Measurements from ENCODE around the gene PKMYT1. TPM values are rescaled to one million over a fixed set of nuclear protein-coding genes. Genes with fewer than 3 reads are reported as not detected.

The PKMYT1 gene
- total and polyA plus RNA-seq, 9 of the 15 experiments (the other 6 are each of a cell fraction or from before 2014, with no cell fraction given), result 8.7 to 201 (median 37.8) TPM

- TF ChIP-seq MLLT1 (IDR thresholded peaks at IDR 0.05), result 0 out of 4 replicates have a peak, but pooled peaks of 1 of the 2 experiments have one; percentile 63
- TF ChIP-seq ZNF274 (IDR thresholded peaks at IDR 0.05; ENCODE audit: borderline replicate concordance, low read depth, low read length), result no peak
- peak; percentile 75 for TF ChIP-seq TBP (optimal IDR thresholded peaks at IDR 0.05; ENCODE audit: low read depth, low read length)
- TF ChIP-seq PCBP1 (IDR thresholded peaks at IDR 0.05; ENCODE audit: low read depth, low read length, poor library complexity, severe bottlenecking), result peak; percentile 74
- no peak for TF ChIP-seq JUND (IDR thresholded peaks at IDR 0.05; ENCODE audit: borderline replicate concordance, low read depth, low read length)
- TF ChIP-seq JUND (tag; IDR thresholded peaks at IDR 0.05; ENCODE audit: borderline replicate concordance, low read depth, low read length), result no peak
- no peak for TF ChIP-seq NKRF (IDR thresholded peaks at IDR 0.05; ENCODE audit: borderline replicate concordance)
- TF ChIP-seq, protein P1, sequence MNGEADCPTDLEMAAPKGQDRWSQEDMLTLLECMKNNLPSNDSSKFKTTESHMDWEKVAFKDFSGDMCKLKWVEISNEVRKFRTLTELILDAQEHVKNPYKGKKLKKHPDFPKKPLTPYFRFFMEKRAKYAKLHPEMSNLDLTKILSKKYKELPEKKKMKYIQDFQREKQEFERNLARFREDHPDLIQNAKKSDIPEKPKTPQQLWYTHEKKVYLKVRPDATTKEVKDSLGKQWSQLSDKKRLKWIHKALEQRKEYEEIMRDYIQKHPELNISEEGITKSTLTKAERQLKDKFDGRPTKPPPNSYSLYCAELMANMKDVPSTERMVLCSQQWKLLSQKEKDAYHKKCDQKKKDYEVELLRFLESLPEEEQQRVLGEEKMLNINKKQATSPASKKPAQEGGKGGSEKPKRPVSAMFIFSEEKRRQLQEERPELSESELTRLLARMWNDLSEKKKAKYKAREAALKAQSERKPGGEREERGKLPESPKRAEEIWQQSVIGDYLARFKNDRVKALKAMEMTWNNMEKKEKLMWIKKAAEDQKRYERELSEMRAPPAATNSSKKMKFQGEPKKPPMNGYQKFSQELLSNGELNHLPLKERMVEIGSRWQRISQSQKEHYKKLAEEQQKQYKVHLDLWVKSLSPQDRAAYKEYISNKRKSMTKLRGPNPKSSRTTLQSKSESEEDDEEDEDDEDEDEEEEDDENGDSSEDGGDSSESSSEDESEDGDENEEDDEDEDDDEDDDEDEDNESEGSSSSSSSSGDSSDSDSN (IDR thresholded peaks at IDR 0.05; ENCODE audit: borderline replicate concordance in 1 of 2, low read depth in 2 of 2, low read length in 2 of 2), result peak; percentile 37 to 85; a peak in 2 of 4 replicates
- no peak for TF ChIP-seq ZNF124 (CRISPR knock-in tag; IDR thresholded peaks at IDR 0.05)
- peak; percentile 77; the same call in 1 of the 2 replicates for TF ChIP-seq ETS1 (conservative IDR thresholded peaks at IDR 0.05; ENCODE audit: control insufficient read depth, low read depth, low read length)
- no peak for TF ChIP-seq ETV1 (tag; conservative IDR thresholded peaks at IDR 0.05; ENCODE audit: low read depth)
- TF ChIP-seq FOXA1 (IDR thresholded peaks at IDR 0.05; ENCODE audit: borderline replicate concordance), result no peak
- TF ChIP-seq PTTG1 (tag; IDR thresholded peaks at IDR 0.05; ENCODE audit: low read depth), result no peak
- no peak for TF ChIP-seq ILK (tag; IDR thresholded peaks at IDR 0.05; ENCODE audit: borderline replicate concordance, low read depth)
- no peak for TF ChIP-seq WHSC1 (IDR thresholded peaks at IDR 0.05; ENCODE audit: low read length)
- no peak for TF ChIP-seq PHB (CRISPR knock-in tag; IDR thresholded peaks at IDR 0.05)
- no peak for TF ChIP-seq MEF2D (tag; conservative IDR thresholded peaks at IDR 0.05; ENCODE audit: low read depth)
- TF ChIP-seq, protein P2, sequence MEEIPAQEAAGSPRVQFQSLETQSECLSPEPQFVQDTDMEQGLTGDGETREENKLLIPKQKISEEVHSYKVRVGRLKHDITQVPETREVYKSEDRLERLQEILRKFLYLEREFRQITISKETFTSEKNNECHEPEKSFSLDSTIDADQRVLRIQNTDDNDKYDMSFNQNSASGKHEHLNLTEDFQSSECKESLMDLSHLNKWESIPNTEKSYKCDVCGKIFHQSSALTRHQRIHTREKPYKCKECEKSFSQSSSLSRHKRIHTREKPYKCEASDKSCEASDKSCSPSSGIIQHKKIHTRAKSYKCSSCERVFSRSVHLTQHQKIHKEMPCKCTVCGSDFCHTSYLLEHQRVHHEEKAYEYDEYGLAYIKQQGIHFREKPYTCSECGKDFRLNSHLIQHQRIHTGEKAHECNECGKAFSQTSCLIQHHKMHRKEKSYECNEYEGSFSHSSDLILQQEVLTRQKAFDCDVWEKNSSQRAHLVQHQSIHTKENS (CRISPR knock-in tag; IDR thresholded peaks at IDR 0.05), result no peak
- no peak for TF ChIP-seq MTA3 (IDR thresholded peaks at IDR 0.05; ENCODE audit: borderline replicate concordance)
These were observed 40.0 kb upstream of the PKMYT1 start, which contains the start of gene TNFRSF12A (continued) for GRCh38 chr16:3020247-3020603.
